ENCODE data around the gene PEX5. TPM values are rescaled to one million over a fixed set of nuclear protein-coding genes. Genes with fewer than 3 reads are reported as not detected.

The PEX5 gene
- total and polyA plus RNA-seq, 2 experiments from 2014 or later: 7.5 to 72.0 TPM

DNA sequence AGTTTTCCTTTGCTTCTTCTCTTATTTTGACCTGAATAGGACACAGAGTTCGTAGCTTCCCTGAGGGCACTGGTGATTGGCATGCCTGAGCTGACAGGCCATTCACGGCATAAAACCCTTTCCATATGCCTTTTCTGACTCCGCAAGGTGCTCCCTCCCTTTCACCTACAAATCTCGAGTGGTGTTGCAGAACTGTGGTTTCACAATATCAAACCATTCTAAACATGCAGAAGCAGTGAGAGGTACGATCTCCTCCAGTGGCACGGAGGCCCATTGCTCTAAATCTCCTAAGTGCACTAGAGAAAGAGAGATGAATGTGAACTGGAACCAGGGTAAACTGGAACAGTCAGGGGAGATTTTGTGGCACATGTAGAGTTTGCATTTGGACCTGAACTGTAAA is 35.4 kb upstream of the PEX5 start:
- Histone ChIP-seq H3F3A (replicated peaks; ENCODE audit: low read depth) (no peaks in the 10 kb centered on the region), H3K79me2 (replicated peaks; ENCODE audit: insufficient read depth) (no peaks in the 10 kb centered on the region), H3K4me3 (no peak overlapping the region), H3K9me2 (ENCODE audit: insufficient read depth) (no peaks in the 10 kb centered on the region), H3K36me3 (ENCODE audit: insufficient read depth) (no peaks in the 10 kb centered on the region; the same call in 1 of the 2 replicates), H3K4me1 (ENCODE audit: insufficient read depth) (no peaks in the 10 kb centered on the region), H4K20me1 (replicated peaks; ENCODE audit: insufficient read depth) (no peaks in the 10 kb centered on the region; the same call in 1 of the 2 replicates), H3K27me3 (ENCODE audit: insufficient read depth) (no peaks in the 10 kb centered on the region), H3K4me2 (no peak overlapping the region), H2AFZ (no peak overlapping the region), H3K27ac (ENCODE audit: low read depth) (no peak overlapping the region)
- no peak overlapping the region for H3K27ac Mint-ChIP-seq
- H3K27me3 Mint-ChIP-seq (ENCODE audit: insufficient read depth, low read depth, poor library complexity): peaks cover 2% of the 10 kb centered on the region
- TF ChIP-seq POLR2AphosphoS5 (IDR thresholded peaks at IDR 0.05; ENCODE audit: low read depth) (no peak), ZNF114 (CRISPR knock-in tag; IDR thresholded peaks at IDR 0.05) (no peak), NANOG (IDR thresholded peaks at IDR 0.05; ENCODE audit: borderline replicate concordance) (no peak), JUNB (IDR thresholded peaks at IDR 0.05; ENCODE audit: unreplicated experiment) (no peak), CTCF (conservative IDR thresholded peaks at IDR 0.05; ENCODE audit: low read depth in 2 of 2) (no peak), ETS1 (IDR thresholded peaks at IDR 0.05) (no peak), CREB1 (CRISPR knock-in tag; IDR thresholded peaks at IDR 0.05; ENCODE audit: low read depth) (no peak), EZH2phosphoT487 (IDR thresholded peaks at IDR 0.05; ENCODE audit: unreplicated experiment) (no peak), EZH2 (IDR thresholded peaks at IDR 0.05; ENCODE audit: low read depth, unreplicated experiment) (no peak), ZNF331 (CRISPR knock-in tag; IDR thresholded peaks at IDR 0.05; ENCODE audit: low read depth) (no peak)
- TF ChIP-seq, protein P1, sequence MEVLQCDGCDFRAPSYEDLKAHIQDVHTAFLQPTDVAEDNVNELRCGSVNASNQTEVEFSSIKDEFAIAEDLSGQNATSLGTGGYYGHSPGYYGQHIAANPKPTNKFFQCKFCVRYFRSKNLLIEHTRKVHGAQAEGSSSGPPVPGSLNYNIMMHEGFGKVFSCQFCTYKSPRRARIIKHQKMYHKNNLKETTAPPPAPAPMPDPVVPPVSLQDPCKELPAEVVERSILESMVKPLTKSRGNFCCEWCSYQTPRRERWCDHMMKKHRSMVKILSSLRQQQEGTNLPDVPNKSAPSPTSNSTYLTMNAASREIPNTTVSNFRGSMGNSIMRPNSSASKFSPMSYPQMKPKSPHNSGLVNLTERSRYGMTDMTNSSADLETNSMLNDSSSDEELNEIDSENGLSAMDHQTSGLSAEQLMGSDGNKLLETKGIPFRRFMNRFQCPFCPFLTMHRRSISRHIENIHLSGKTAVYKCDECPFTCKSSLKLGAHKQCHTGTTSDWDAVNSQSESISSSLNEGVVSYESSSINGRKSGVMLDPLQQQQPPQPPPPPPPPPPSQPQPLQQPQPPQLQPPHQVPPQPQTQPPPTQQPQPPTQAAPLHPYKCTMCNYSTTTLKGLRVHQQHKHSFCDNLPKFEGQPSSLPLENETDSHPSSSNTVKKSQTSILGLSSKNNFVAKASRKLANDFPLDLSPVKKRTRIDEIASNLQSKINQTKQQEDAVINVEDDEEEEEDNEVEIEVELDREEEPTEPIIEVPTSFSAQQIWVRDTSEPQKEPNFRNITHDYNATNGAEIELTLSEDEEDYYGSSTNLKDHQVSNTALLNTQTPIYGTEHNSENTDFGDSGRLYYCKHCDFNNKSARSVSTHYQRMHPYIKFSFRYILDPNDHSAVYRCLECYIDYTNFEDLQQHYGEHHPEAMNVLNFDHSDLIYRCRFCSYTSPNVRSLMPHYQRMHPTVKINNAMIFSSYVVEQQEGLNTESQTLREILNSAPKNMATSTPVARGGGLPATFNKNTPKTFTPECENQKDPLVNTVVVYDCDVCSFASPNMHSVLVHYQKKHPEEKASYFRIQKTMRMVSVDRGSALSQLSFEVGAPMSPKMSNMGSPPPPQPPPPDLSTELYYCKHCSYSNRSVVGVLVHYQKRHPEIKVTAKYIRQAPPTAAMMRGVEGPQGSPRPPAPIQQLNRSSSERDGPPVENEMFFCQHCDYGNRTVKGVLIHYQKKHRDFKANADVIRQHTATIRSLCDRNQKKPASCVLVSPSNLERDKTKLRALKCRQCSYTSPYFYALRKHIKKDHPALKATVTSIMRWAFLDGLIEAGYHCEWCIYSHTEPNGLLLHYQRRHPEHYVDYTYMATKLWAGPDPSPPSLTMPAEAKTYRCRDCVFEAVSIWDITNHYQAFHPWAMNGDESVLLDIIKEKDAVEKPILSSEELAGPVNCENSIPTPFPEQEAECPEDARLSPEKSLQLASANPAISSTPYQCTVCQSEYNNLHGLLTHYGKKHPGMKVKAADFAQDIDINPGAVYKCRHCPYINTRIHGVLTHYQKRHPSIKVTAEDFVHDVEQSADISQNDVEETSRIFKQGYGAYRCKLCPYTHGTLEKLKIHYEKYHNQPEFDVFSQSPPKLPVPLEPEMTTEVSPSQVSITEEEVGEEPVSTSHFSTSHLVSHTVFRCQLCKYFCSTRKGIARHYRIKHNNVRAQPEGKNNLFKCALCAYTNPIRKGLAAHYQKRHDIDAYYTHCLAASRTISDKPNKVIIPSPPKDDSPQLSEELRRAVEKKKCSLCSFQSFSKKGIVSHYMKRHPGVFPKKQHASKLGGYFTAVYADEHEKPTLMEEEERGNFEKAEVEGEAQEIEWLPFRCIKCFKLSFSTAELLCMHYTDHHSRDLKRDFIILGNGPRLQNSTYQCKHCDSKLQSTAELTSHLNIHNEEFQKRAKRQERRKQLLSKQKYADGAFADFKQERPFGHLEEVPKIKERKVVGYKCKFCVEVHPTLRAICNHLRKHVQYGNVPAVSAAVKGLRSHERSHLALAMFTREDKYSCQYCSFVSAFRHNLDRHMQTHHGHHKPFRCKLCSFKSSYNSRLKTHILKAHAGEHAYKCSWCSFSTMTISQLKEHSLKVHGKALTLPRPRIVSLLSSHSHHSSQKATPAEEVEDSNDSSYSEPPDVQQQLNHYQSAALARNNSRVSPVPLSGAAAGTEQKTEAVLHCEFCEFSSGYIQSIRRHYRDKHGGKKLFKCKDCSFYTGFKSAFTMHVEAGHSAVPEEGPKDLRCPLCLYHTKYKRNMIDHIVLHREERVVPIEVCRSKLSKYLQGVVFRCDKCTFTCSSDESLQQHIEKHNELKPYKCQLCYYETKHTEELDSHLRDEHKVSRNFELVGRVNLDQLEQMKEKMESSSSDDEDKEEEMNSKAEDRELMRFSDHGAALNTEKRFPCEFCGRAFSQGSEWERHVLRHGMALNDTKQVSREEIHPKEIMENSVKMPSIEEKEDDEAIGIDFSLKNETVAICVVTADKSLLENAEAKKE (CRISPR knock-in tag; IDR thresholded peaks at IDR 0.05): no peak
- TF ChIP-seq, protein P2, sequence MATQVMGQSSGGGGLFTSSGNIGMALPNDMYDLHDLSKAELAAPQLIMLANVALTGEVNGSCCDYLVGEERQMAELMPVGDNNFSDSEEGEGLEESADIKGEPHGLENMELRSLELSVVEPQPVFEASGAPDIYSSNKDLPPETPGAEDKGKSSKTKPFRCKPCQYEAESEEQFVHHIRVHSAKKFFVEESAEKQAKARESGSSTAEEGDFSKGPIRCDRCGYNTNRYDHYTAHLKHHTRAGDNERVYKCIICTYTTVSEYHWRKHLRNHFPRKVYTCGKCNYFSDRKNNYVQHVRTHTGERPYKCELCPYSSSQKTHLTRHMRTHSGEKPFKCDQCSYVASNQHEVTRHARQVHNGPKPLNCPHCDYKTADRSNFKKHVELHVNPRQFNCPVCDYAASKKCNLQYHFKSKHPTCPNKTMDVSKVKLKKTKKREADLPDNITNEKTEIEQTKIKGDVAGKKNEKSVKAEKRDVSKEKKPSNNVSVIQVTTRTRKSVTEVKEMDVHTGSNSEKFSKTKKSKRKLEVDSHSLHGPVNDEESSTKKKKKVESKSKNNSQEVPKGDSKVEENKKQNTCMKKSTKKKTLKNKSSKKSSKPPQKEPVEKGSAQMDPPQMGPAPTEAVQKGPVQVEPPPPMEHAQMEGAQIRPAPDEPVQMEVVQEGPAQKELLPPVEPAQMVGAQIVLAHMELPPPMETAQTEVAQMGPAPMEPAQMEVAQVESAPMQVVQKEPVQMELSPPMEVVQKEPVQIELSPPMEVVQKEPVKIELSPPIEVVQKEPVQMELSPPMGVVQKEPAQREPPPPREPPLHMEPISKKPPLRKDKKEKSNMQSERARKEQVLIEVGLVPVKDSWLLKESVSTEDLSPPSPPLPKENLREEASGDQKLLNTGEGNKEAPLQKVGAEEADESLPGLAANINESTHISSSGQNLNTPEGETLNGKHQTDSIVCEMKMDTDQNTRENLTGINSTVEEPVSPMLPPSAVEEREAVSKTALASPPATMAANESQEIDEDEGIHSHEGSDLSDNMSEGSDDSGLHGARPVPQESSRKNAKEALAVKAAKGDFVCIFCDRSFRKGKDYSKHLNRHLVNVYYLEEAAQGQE (IDR thresholded peaks at IDR 0.05; ENCODE audit: unreplicated experiment): no peak
- H3K9me3 Mint-ChIP-seq: no peaks in the 10 kb centered on the region
- DNase-seq (ENCODE audit: low spot score) (no peak), ATAC-seq (no peak)
- H3K4me1 Mint-ChIP-seq: no peaks in the 10 kb centered on the region
- peaks cover 4% of the 10 kb centered on the region; the same call in 1 of the 3 replicates for H3K36me3 Mint-ChIP-seq (ENCODE audit: low read depth)
- no peak overlapping the region for H3K4me3 Mint-ChIP-seq
